ENCODE measurements around the gene MT1H.
"Not testable (repeated sequence)": the region's sequence is repeated elsewhere in the genome, so short reads cannot be mapped to it uniquely, and the experiment has no call there.

MT1H gene

GRCh38 chr16:56669005-56669839 is at the start of gene MT1H:
Gene MT1H (plus strand): TSS chr16:56669814. CDS start chr16:56669885, 71 bp downstream.
- Histone ChIP-seq H3K9me3 (ENCODE audit: control insufficient read depth, low read length) (no peaks in the 10 kb centered on the region), H3K27me3 (ENCODE audit: control insufficient read depth, insufficient read depth, low read length) (peaks cover 37% of the 10 kb centered on the region), H3K9ac (ENCODE audit: low read length) (peak within 1 kb of the TSS; percentile 20), H3K4me1 (ENCODE audit: control insufficient read depth, insufficient read depth, low read length) (peaks cover 27% of the 10 kb centered on the region), H3K4me3 (ENCODE audit: low read length) (peak within 1 kb of the TSS; percentile 70), H3K36me3 (ENCODE audit: control insufficient read depth, insufficient read depth, low read length) (no peaks in the 10 kb centered on the region)

GRCh38 chr16:56620339-56620897 is 49.2 kb upstream of the MT1H start:
- peaks cover 18% of the 10 kb centered on the region for H3K4me1 ChIP-seq (ENCODE audit: control insufficient read depth, insufficient read depth, low read length)
- H3K27me3 ChIP-seq (ENCODE audit: control insufficient read depth, insufficient read depth, low read length): peaks cover 8% of the 10 kb centered on the region
- H3K36me3 ChIP-seq (ENCODE audit: control insufficient read depth, insufficient read depth, low read length): no peaks in the 10 kb centered on the region
- H3K9me3 ChIP-seq (ENCODE audit: control insufficient read depth, low read length): no peaks in the 10 kb centered on the region
- H3K4me3 ChIP-seq (ENCODE audit: low read length): no peak overlapping the region
- no peak overlapping the region for H3K9ac ChIP-seq (ENCODE audit: low read length)

GRCh38 chr16:56621665-56622445 is 47.8 kb upstream of the MT1H start:
- not testable (repeated sequence) for H3K27me3 ChIP-seq (ENCODE audit: control insufficient read depth, insufficient read depth, low read length); H3K36me3 ChIP-seq (ENCODE audit: control insufficient read depth, insufficient read depth, low read length); H3K4me3 ChIP-seq (ENCODE audit: low read length); H3K9ac ChIP-seq (ENCODE audit: low read length); H3K9me3 ChIP-seq (ENCODE audit: control insufficient read depth, low read length)
- peaks cover 14% of the 10 kb centered on the region for H3K4me1 ChIP-seq (ENCODE audit: control insufficient read depth, insufficient read depth, low read length)

GRCh38 chr16:56623184-56623583 is 46.4 kb upstream of the MT1H start:
- not testable (repeated sequence) for H3K36me3 ChIP-seq (ENCODE audit: control insufficient read depth, insufficient read depth, low read length); H3K9ac ChIP-seq (ENCODE audit: low read length); H3K9me3 ChIP-seq (ENCODE audit: control insufficient read depth, low read length); H3K27me3 ChIP-seq (ENCODE audit: control insufficient read depth, insufficient read depth, low read length); H3K4me3 ChIP-seq (ENCODE audit: low read length)
- H3K4me1 ChIP-seq (ENCODE audit: control insufficient read depth, insufficient read depth, low read length): peaks cover 10% of the 10 kb centered on the region

- Histone ChIP-seq H3K4me3 (ENCODE audit: low read length) (no peak overlapping the region), H3K36me3 (ENCODE audit: control insufficient read depth, insufficient read depth, low read length) (no peaks in the 10 kb centered on the region), H3K27me3 (ENCODE audit: control insufficient read depth, insufficient read depth, low read length) (peaks cover 3% of the 10 kb centered on the region), H3K9me3 (ENCODE audit: control insufficient read depth, low read length) (no peaks in the 10 kb centered on the region), H3K9ac (ENCODE audit: low read length) (no peak overlapping the region), H3K4me1 (ENCODE audit: control insufficient read depth, insufficient read depth, low read length) (peaks cover 10% of the 10 kb centered on the region)
These were observed 46.0 kb upstream of the MT1H start for GRCh38 chr16:56623637-56624036.

GRCh38 chr16:56625140-56625942 is 44.3 kb upstream of the MT1H start, which contains the start of gene MT1E:
Gene MT1E (plus strand): TSS chr16:56625781. CDS start chr16:56625852, 71 bp downstream.
- H3K27me3 ChIP-seq (ENCODE audit: control insufficient read depth, insufficient read depth, low read length): no peaks in the 10 kb centered on the region
- H3K9me3 ChIP-seq (ENCODE audit: control insufficient read depth, low read length): no peaks in the 10 kb centered on the region
- no peaks in the 10 kb centered on the region for H3K36me3 ChIP-seq (ENCODE audit: control insufficient read depth, insufficient read depth, low read length)
- peak within 1 kb of the TSS; percentile 89 for H3K9ac ChIP-seq (ENCODE audit: low read length)
- H3K4me3 ChIP-seq (ENCODE audit: low read length): peak within 1 kb of the TSS; percentile 86
- H3K4me1 ChIP-seq (ENCODE audit: control insufficient read depth, insufficient read depth, low read length): peaks cover 10% of the 10 kb centered on the region

GRCh38 chr16:56625943-56626654 is 43.5 kb upstream of the MT1H start:
- H3K9ac ChIP-seq (ENCODE audit: low read length): peak overlapping the region; percentile 89
- no peaks in the 10 kb centered on the region for H3K9me3 ChIP-seq (ENCODE audit: control insufficient read depth, low read length)
- H3K36me3 ChIP-seq (ENCODE audit: control insufficient read depth, insufficient read depth, low read length): no peaks in the 10 kb centered on the region
- peaks cover 10% of the 10 kb centered on the region for H3K4me1 ChIP-seq (ENCODE audit: control insufficient read depth, insufficient read depth, low read length)
- peak overlapping the region; percentile 86 for H3K4me3 ChIP-seq (ENCODE audit: low read length)
- H3K27me3 ChIP-seq (ENCODE audit: control insufficient read depth, insufficient read depth, low read length): no peaks in the 10 kb centered on the region

- Histone ChIP-seq H3K36me3 (ENCODE audit: control insufficient read depth, insufficient read depth, low read length) (no peaks in the 10 kb centered on the region), H3K27me3 (ENCODE audit: control insufficient read depth, insufficient read depth, low read length) (peaks cover 2% of the 10 kb centered on the region), H3K9me3 (ENCODE audit: control insufficient read depth, low read length) (no peaks in the 10 kb centered on the region), H3K9ac (ENCODE audit: low read length) (peak overlapping the region; percentile 89), H3K4me1 (ENCODE audit: control insufficient read depth, insufficient read depth, low read length) (peaks cover 11% of the 10 kb centered on the region), H3K4me3 (ENCODE audit: low read length) (peak overlapping the region; percentile 86)
These were observed 42.9 kb upstream of the MT1H start for GRCh38 chr16:56626685-56627084.

- peaks cover 23% of the 10 kb centered on the region for H3K4me1 ChIP-seq (ENCODE audit: control insufficient read depth, insufficient read depth, low read length)
- H3K27me3 ChIP-seq (ENCODE audit: control insufficient read depth, insufficient read depth, low read length): peaks cover 20% of the 10 kb centered on the region
These were observed 40.9 kb upstream of the MT1H start for GRCh38 chr16:56628486-56629350.

GRCh38 chr16:56629531-56629930 is 40.1 kb upstream of the MT1H start:
- H3K9me3 ChIP-seq (ENCODE audit: control insufficient read depth, low read length): no peaks in the 10 kb centered on the region
- no peak overlapping the region for H3K9ac ChIP-seq (ENCODE audit: low read length)
- H3K36me3 ChIP-seq (ENCODE audit: control insufficient read depth, insufficient read depth, low read length): no peaks in the 10 kb centered on the region
- H3K27me3 ChIP-seq (ENCODE audit: control insufficient read depth, insufficient read depth, low read length): peaks cover 28% of the 10 kb centered on the region
- H3K4me1 ChIP-seq (ENCODE audit: control insufficient read depth, insufficient read depth, low read length): peaks cover 24% of the 10 kb centered on the region
- H3K4me3 ChIP-seq (ENCODE audit: low read length): no peak overlapping the region

More at GRCh38 chr16:56628486-56629350, 40.9 kb upstream of the MT1H start:
- H3K9me3 ChIP-seq (ENCODE audit: control insufficient read depth, low read length): no peaks in the 10 kb centered on the region
- no peak overlapping the region for H3K9ac ChIP-seq (ENCODE audit: low read length)
- H3K36me3 ChIP-seq (ENCODE audit: control insufficient read depth, insufficient read depth, low read length): no peaks in the 10 kb centered on the region
- H3K4me3 ChIP-seq (ENCODE audit: low read length): no peak overlapping the region
